ENCODE data around the gene RICTOR. TPM values are rescaled to one million over a fixed set of nuclear protein-coding genes. Genes with fewer than 3 reads are reported as not detected.

RICTOR gene
- total and polyA plus RNA-seq, 9 of the 15 experiments (the other 6 are each of a cell fraction or from before 2014, with no cell fraction given): 13.9 to 46.6 (median 22.6) TPM

DNA sequence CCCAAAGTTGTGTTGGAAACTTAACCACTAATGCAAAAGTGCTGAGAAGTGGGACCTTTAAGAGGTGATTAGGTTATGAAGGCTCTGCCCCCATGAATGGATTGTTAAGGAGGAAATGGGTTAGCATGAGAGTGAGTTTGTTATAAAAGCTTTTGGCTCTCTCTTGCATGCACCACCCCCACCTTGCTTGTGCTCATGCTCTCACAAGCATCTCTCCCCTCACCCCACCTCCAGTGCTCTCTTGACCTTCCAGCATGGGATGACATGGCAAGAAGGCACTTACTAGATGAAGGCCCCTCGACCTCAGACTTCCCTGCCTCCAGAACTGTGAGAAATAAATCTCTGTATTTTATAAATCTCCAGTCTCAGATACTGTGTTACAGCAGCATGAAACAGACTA is 52.8 kb downstream of the RICTOR start:
- no TSS peak for BruUV-seq (replicated peaks)
- H3K9ac ChIP-seq (ENCODE audit: insufficient read depth in 1 of 2, low read depth in 2 of 2, low read length in 2 of 2): no peak overlapping the region
- H3K4me2 ChIP-seq (ENCODE audit: insufficient read depth, low read length): no peak overlapping the region
- FAIRE-seq (no peak), ATAC-seq (peak; percentile 39), DNase-seq (ENCODE audit: extremely low read depth in 1 of 4, low spot score in 3 of 4) (peak in 1 of 4 experiments; percentile 40)
- H3K79me2 ChIP-seq (ENCODE audit: control insufficient read depth, insufficient read depth, low read length): peaks cover 65% of the 10 kb centered on the region
- ChIA-PET POLR2A (interaction anchor here (1.0 to 1.3 kb wide), 2 partner anchors 10 to 16 kb away, joined by 3 to 7 read pairs; no protein-coding TSS in a partner anchor), CTCF (ENCODE audit: low intra/inter-chr PET ratio) (no interaction called here)
- peaks cover 4 to 24% of the 10 kb centered on the region in 2 experiments for H3K4me1 ChIP-seq (replicated peaks in 1 of 2; ENCODE audit: control insufficient read depth in 2 of 2, insufficient read depth in 2 of 2, low read length in 2 of 2)
- no peak overlapping the region for H3K4me3 ChIP-seq
- H2AFZ ChIP-seq (ENCODE audit: low read depth, low read length): no peak overlapping the region
- in situ Hi-C loops (cut with MboI): no loop called here
- H3K36me3 ChIP-seq (ENCODE audit: control insufficient read depth, insufficient read depth, low read length): peaks cover 28% of the 10 kb centered on the region
- 0% methylated on average over 1 of the region's 1 CpG for WGBS (ENCODE audit: insufficient coverage, low coverage, missing lambda C conversion rate)
- H3K27ac ChIP-seq (ENCODE audit: extremely low read depth, low read depth, low read length): no peak overlapping the region
- intact Hi-C loops (cut with micrococcal nuclease): no loop called here
- H3K9me3 ChIP-seq (replicated peaks; ENCODE audit: control insufficient read depth, insufficient read depth, low read depth, low read length): no peaks in the 10 kb centered on the region
- TF ChIP-seq NFE2 (IDR thresholded peaks at IDR 0.05; ENCODE audit: low read depth) (peak; percentile 45), PHF21A (IDR thresholded peaks at IDR 0.05; ENCODE audit: borderline replicate concordance, low read depth) (0 out of 2 replicates have a peak, but pooled peaks have one; percentile 16), SMAD4 (CRISPR knock-in tag; conservative IDR thresholded peaks at IDR 0.05) (no peak), CBX1 (IDR thresholded peaks at IDR 0.05; ENCODE audit: low read depth) (no peak), NFE2L1 (tag; IDR thresholded peaks at IDR 0.05; ENCODE audit: borderline replicate concordance, low read depth) (no peak), KDM1A (IDR thresholded peaks at IDR 0.05) (peak in 1 of 2 experiments; percentile 48; a peak in 1 of 4 replicates)
- H3K9me1 ChIP-seq (ENCODE audit: control insufficient read depth, insufficient read depth, low read length): no peaks in the 10 kb centered on the region
- no peaks in the 10 kb centered on the region for H3K27me3 ChIP-seq (ENCODE audit: control insufficient read depth in 2 of 2, insufficient read depth in 2 of 2, low read length in 2 of 2)
- peaks cover 7% of the 10 kb centered on the region; the same call in 1 of the 2 replicates for H4K20me1 ChIP-seq (replicated peaks; ENCODE audit: control insufficient read depth, insufficient read depth, low read length)

DNA sequence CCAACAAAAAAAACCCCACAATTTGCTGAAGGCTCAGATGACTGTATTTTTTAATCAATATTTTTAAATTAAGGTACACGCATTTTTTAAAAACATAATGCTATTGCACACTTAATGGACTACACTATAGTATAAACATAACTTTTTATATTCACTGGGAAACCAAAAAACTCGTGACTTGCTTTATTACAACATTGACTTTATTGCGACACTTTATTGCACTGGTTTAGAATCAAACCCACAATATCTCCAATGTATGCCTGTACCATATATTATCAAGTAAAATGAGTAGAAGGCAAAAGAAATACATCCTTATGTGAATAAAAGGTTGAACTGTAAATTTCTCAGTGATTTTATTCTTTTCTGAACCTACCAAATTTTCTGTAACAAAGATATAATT is 53.7 kb downstream of the RICTOR start:
- Histone ChIP-seq H3K4me3 (no peak overlapping the region), H3K9me1 (ENCODE audit: control insufficient read depth, insufficient read depth, low read length) (no peaks in the 10 kb centered on the region), H3K9ac (ENCODE audit: insufficient read depth in 1 of 2, low read depth in 2 of 2, low read length in 2 of 2) (no peak overlapping the region), H2AFZ (ENCODE audit: low read depth, low read length) (no peak overlapping the region), H3K4me1 (replicated peaks in 1 of 2; ENCODE audit: control insufficient read depth in 2 of 2, insufficient read depth in 2 of 2, low read length in 2 of 2) (peaks cover 4 to 22% of the 10 kb centered on the region in 2 experiments), H3K27me3 (ENCODE audit: control insufficient read depth in 2 of 2, insufficient read depth in 2 of 2, low read length in 2 of 2) (no peaks in the 10 kb centered on the region), H3K27ac (ENCODE audit: extremely low read depth, low read depth, low read length) (no peak overlapping the region), H3K4me2 (ENCODE audit: insufficient read depth, low read length) (no peak overlapping the region), H4K20me1 (replicated peaks; ENCODE audit: control insufficient read depth, insufficient read depth, low read length) (peaks cover 7% of the 10 kb centered on the region; the same call in 1 of the 2 replicates), H3K9me3 (replicated peaks; ENCODE audit: control insufficient read depth, insufficient read depth, low read depth, low read length) (no peaks in the 10 kb centered on the region), H3K79me2 (ENCODE audit: control insufficient read depth, insufficient read depth, low read length) (peaks cover 67% of the 10 kb centered on the region), H3K36me3 (ENCODE audit: control insufficient read depth, insufficient read depth, low read length) (peaks cover 33% of the 10 kb centered on the region)
- CTCF ChIA-PET (ENCODE audit: low intra/inter-chr PET ratio): no interaction called here
- WGBS (ENCODE audit: insufficient coverage, low coverage, missing lambda C conversion rate): 78% methylated on average over 3 of the region's 3 CpGs
- in situ Hi-C loops (cut with MboI) (no loop called here), intact Hi-C loops (cut with micrococcal nuclease) (no loop called here)
- ATAC-seq (no peak), DNase-seq (ENCODE audit: extremely low read depth in 1 of 4, low spot score in 3 of 4) (no peak), FAIRE-seq (no peak)
- peak; percentile 95 for TF ChIP-seq CEBPB (tag; IDR thresholded peaks at IDR 0.05)
- no peak for TF ChIP-seq RFX1 (IDR thresholded peaks at IDR 0.05)
- TF ChIP-seq CEBPG (CRISPR knock-in tag; IDR thresholded peaks at IDR 0.05): no peak
- TF ChIP-seq CEBPG (tag; conservative IDR thresholded peaks at IDR 0.05 in 1 of 2, IDR thresholded peaks at IDR 0.05 in 1 of 2): peak; percentile 65 to 86
- TF ChIP-seq HNRNPK (IDR thresholded peaks at IDR 0.05; ENCODE audit: low read depth, low read length, poor library complexity, severe bottlenecking): no peak
- no TSS peak for BruUV-seq (replicated peaks)
- POLR2A ChIA-PET: no interaction called here
